Upper lobe of left lung (tissue), 6 donors: Measurements from ENCODE around the gene TUBGCP6. TPM values are rescaled to one million over a fixed set of nuclear protein-coding genes. Genes with fewer than 3 reads are reported as not detected.
A peak's percentile ranks its signal among the peaks of the same experiment; 100 is the strongest.

ENCODE experiments used
- ATAC-seq, 2 donors: fragments of 200-7000 bp; cut with Tn5 transposase; one replicate each; pipeline ENCODE4 v1.9.1; 2022; ENCODE audit warnings: mild to moderate bottlenecking in 2 of 2, moderate library complexity in 2 of 2; ENCODE audit not compliant: low FRiP score in 2 of 2
- DNase-seq, 2 donors: peaks; one replicate each; pipeline ENCODE4 v3.0.0-alpha.2; 2019 to 2020
- H3K27ac ChIP-seq, 4 donors: fragments of 200-600 bp; sonication (generic); one replicate each; pipeline ENCODE4 v1.5.1; 2016 to 2019
- H3K27me3 ChIP-seq, 4 donors: fragments of 200-600 bp; sonication (generic); one replicate each; pipeline ENCODE4 v1.5.1; 2017 to 2019
- H3K36me3 ChIP-seq, 4 donors: fragments of 200-600 bp; sonication (generic); one replicate each; pipeline ENCODE4 v1.5.1; 2016 to 2019
- H3K4me1 ChIP-seq, 4 donors: fragments of 200-600 bp; sonication (generic); one replicate each; pipeline ENCODE4 v1.5.1; 2018 to 2019
- H3K4me3 ChIP-seq, 4 donors: fragments of 200-600 bp; sonication (generic); one replicate each; pipeline ENCODE4 v1.5.1; 2017 to 2019; ENCODE audit warnings: mild to moderate bottlenecking in 2 of 4, moderate library complexity in 1 of 4
- H3K9me3 ChIP-seq, 4 donors: fragments of 200-600 bp; sonication (generic); one replicate each; pipeline ENCODE4 v1.5.1; 2018 to 2019
- CTCF ChIP-seq, 6 experiments: fragments of 450-650 bp in 4 of 6; fragments of 200-600 bp in 2 of 6; sonication (generic) in 2 of 6; IDR thresholded peaks; one replicate each; pipeline ENCODE4 v1.5.1; 2016 to 2019; ENCODE audit warnings: antibody characterized with exemption in 6 of 6
- EP300 ChIP-seq, 4 donors: sonication (generic); formaldehyde crosslinking; IDR thresholded peaks; one replicate each; pipeline ENCODE4 v1.5.1; 2017; ENCODE audit warnings: antibody characterized with exemption in 4 of 4, control low read depth in 2 of 4
- POLR2A ChIP-seq, 4 donors: fragments of 450-650 bp; IDR thresholded peaks; one replicate each; pipeline ENCODE4 v1.5.1; 2016 to 2017; ENCODE audit warnings: antibody characterized with exemption in 4 of 4, mild to moderate bottlenecking in 2 of 4
- POLR2AphosphoS5 ChIP-seq, 2 donors: sonication (generic); formaldehyde crosslinking; IDR thresholded peaks; one replicate each; pipeline ENCODE4 v1.5.1; 2017; ENCODE audit warnings: antibody characterized with exemption in 2 of 2
- WGBS, 2 donors: methylation state at CpG; one replicate each; pipeline ENCODE4 v1.1.5; 2017 to 2018; 5-methylcytosine and 5-hydroxymethylcytosine counted together
- total RNA-seq, 6 donors: library from RNA; depleted of rRNA in 4 of 6; stranded (reverse); fragments of >200 nt in 4 of 6; gene quantifications; one replicate each; pipeline versions ENCODE4 v1.1.0 to v1.2.1, GENCODE V29; 2016 to 2021
- donor health status: DM: no; HTN: no; CAD: no; lungs with moderate emphysema.
- donor health status: DM: no; HTN: yes; CAD: no; lungs with severe emphysema.

Gene TUBGCP6
- total RNA-seq, 6 donors from 2014 or later: 43.2 to 216 (median 52.4) TPM

DNA sequence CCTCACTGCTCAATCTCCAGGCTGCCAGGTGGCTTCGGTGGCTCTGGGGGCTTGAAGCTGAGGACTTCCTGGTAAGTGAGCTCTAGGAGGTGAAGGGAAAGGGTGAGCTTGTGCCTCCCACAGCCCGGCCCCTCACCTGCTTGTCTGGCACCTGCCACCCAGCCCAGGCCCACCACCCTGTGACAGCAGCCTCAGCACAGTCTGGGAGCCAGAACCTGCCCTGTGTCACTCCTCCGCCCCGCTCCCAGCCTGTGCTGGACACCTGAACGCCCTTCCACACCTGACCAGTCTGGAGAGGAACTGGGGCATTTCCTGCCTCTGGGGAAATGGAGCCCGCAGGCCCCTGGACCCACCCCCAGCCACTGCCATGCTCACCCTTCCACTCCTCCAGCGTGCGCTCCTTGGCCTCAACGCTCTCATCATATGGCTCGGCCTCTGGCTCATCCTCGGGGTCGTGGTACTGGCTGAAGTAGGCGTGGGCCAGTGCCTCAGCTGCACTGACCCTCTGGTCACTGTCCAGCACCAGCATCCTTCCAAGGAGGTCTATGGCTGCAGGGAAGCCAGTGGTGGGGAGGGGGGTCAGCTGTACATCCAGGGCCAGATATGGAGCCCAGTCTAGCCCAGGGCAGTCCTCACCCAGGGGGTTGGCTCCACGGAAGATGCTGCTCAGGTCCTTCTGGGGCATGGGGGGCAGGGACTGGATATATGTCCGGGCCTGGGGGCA, 20.3 kb upstream of the TUBGCP6 start:
- no peaks in the 10 kb centered on the region for H3K36me3 ChIP-seq
- H3K4me3 ChIP-seq: no peak overlapping the region
- 84 to 92% methylated on average over 11 to 14 of the region's 15 CpGs for WGBS, 2 donors
- DNase-seq (peak in 1 of 2 donors; percentile 63), ATAC-seq (no peak)
- peaks cover 0 to 13% (median 2%) of the 10 kb centered on the region in 4 donors for H3K27me3 ChIP-seq
- no peak for TF ChIP-seq EP300 (IDR thresholded peaks at IDR 0.05)
- no peak for TF ChIP-seq POLR2A (IDR thresholded peaks at IDR 0.05)
- no peak for TF ChIP-seq POLR2AphosphoS5 (IDR thresholded peaks at IDR 0.05)
- TF ChIP-seq CTCF (IDR thresholded peaks at IDR 0.05): no peak
- H3K27ac ChIP-seq: no peak overlapping the region
- no peaks in the 10 kb centered on the region for H3K9me3 ChIP-seq
- peaks cover 44 to 66% (median 48%) of the 10 kb centered on the region in 4 donors for H3K4me1 ChIP-seq

DNA sequence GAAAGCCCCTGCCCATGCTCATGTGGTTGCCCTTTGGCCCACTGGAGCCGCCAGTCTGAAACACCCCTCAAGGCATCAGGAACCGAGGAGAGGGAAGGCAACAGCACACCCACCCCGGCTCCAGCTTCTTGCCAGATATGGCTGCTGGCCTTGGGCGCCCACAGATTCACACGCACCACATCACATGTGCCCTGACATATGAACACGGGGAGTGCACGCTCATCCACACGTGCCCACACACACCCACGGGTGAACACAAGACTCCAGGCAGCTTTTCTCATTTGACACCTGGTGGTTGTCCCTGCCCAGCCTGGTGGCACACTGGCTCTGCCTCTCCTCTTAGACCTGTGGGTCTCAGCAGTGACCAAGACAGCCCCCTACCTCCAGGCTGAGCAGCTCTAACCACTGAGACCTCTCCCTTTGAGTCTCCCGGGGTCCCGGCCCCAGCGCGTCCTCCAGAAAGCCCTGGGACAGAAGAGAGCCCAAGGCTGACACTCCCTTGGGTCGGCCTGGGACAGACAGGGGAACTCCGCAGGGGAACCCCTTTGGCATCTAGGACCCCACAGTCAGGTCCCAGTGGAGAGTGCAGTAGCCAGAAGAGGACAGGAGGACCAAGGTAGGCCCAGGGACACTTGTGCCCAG, 19.4 kb upstream of the TUBGCP6 start:
- no peaks in the 10 kb centered on the region for H3K36me3 ChIP-seq
- no peak for TF ChIP-seq POLR2A (IDR thresholded peaks at IDR 0.05)
- no peak for TF ChIP-seq POLR2AphosphoS5 (IDR thresholded peaks at IDR 0.05)
- no peak for TF ChIP-seq CTCF (IDR thresholded peaks at IDR 0.05)
- no peak for TF ChIP-seq EP300 (IDR thresholded peaks at IDR 0.05)
- H3K27me3 ChIP-seq: peaks cover 0 to 13% (median 2%) of the 10 kb centered on the region in 4 donors
- DNase-seq: peak in 1 of 2 donors; percentile 62
- no peak overlapping the region for H3K4me3 ChIP-seq
- H3K27ac ChIP-seq: no peak overlapping the region
- 86 to 90% methylated on average over 7 to 15 of the region's 15 CpGs for WGBS, 2 donors
- H3K9me3 ChIP-seq: no peaks in the 10 kb centered on the region
- no peak for ATAC-seq
- peaks cover 37 to 59% (median 41%) of the 10 kb centered on the region in 4 donors for H3K4me1 ChIP-seq

DNA sequence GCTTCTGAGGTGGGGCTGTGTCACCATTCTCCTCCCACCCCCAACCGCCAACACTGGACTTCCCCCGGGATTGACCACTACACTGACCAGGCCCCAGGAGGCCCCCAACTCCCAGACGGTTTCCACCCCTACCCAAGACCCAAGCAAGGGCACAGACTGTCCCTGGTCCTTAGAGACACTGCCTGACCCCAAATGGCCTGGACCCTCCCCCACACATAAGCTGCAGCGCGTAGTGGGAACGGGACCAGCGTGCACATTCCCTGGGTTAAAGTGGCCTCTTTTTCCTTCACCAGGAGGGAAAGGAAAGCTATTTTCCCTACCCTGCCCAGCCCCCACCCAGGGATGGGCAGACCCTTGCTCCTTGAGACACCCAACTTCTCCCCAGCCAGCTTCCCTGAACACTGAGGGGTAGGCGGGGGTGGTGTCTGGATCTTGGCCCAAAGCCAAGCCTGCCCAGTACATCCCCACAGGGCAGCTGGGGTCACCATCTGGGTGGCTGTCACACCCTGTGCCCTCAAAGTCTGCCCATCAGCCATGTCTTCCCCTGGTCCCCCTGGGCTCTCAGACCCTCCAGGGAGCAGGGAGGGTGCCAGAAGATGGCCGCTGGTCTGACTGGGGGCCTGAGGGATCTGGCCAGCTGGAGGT, 18.3 kb upstream of the TUBGCP6 start:
- H3K36me3 ChIP-seq: no peaks in the 10 kb centered on the region

GRCh38 chr22:50262460-50262911, 17.7 kb upstream of the TUBGCP6 start:
- peaks cover 21 to 42% (median 24%) of the 10 kb centered on the region in 4 donors for H3K4me1 ChIP-seq
- H3K9me3 ChIP-seq: no peaks in the 10 kb centered on the region
- no peak overlapping the region for H3K4me3 ChIP-seq
- H3K36me3 ChIP-seq: peaks cover 0 to 3% (median 0%) of the 10 kb centered on the region in 4 donors
- no peak for ATAC-seq
- H3K27me3 ChIP-seq: peaks cover 0 to 13% (median 2%) of the 10 kb centered on the region in 4 donors
- 43 to 70% methylated on average over 2 to 6 of the region's 7 CpGs for WGBS, 2 donors
- peak in 1 of 2 donors; percentile 51 for DNase-seq
- TF ChIP-seq POLR2AphosphoS5 (IDR thresholded peaks at IDR 0.05) (no peak), EP300 (IDR thresholded peaks at IDR 0.05) (no peak), POLR2A (IDR thresholded peaks at IDR 0.05) (no peak), CTCF (IDR thresholded peaks at IDR 0.05) (no peak)
- peak overlapping the region in 1 of 4 donors; percentile 70 for H3K27ac ChIP-seq

More for the DNA sequence above, 18.3 kb upstream of the TUBGCP6 start:
- no peaks in the 10 kb centered on the region for H3K9me3 ChIP-seq
- no peak overlapping the region for H3K27ac ChIP-seq
- 61 to 82% methylated on average over 8 to 9 of the region's 9 CpGs for WGBS, 2 donors
- peaks cover 26 to 48% (median 30%) of the 10 kb centered on the region in 4 donors for H3K4me1 ChIP-seq
- TF ChIP-seq EP300 (IDR thresholded peaks at IDR 0.05): no peak
- no peak for TF ChIP-seq POLR2A (IDR thresholded peaks at IDR 0.05)
- no peak for TF ChIP-seq CTCF (IDR thresholded peaks at IDR 0.05)
- TF ChIP-seq POLR2AphosphoS5 (IDR thresholded peaks at IDR 0.05): no peak
- peaks cover 0 to 13% (median 2%) of the 10 kb centered on the region in 4 donors for H3K27me3 ChIP-seq
- H3K4me3 ChIP-seq: no peak overlapping the region
- ATAC-seq (no peak), DNase-seq (peak in 1 of 2 donors; percentile 46)
